MCF 10A (cell line): Measurements from ENCODE around the gene ATF5. TPM values are rescaled to one million over a fixed set of nuclear protein-coding genes. Genes with fewer than 3 reads are reported as not detected.
A peak's percentile ranks its signal among the peaks of the same experiment; 100 is the strongest.

Source experiments
- BruUV-seq: library from RNA; stranded (reverse); fragments of 400-500 nt; replicated peaks from 2 replicates; lab custom pipeline; 2021; lab: Mats Ljungman, UMichigan
- CTCF ChIA-PET: fragments of 300-600 bp; sonication (Branson Sonifier 250); formaldehyde crosslinking; extraction: SDS; loops from one replicate; lab custom pipeline; 2021; ENCODE audit warnings: antibody characterized with exemption, inconsistent platforms; lab: Yijun Ruan, JAX
- POLR2A ChIA-PET: fragments of 300-600, 350-650 bp; sonication (Branson Sonifier 250); formaldehyde crosslinking; extraction: SDS; loops from one replicate; lab custom pipeline; 2020; ENCODE audit warnings: antibody characterized with exemption, inconsistent platforms; lab: Yijun Ruan, JAX
- DNase-seq: peaks from one replicate; pipeline ENCODE4 v3.0.0-alpha.2; 2018; ENCODE audit not compliant: unreplicated experiment
- H3K27ac Mint-ChIP-seq: one replicate; pipeline ENCODE4 v1.8.0; 2022; ENCODE audit warnings: mild to moderate bottlenecking, low read depth, mixed read lengths; ENCODE audit not compliant: unreplicated experiment
- H3K27me3 Mint-ChIP-seq: one replicate; pipeline ENCODE4 v1.8.0; 2022; ENCODE audit warnings: mixed read lengths; ENCODE audit not compliant: insufficient read depth, unreplicated experiment
- H3K36me3 Mint-ChIP-seq: one replicate; pipeline ENCODE4 v1.8.0; 2022; ENCODE audit warnings: mild to moderate bottlenecking, moderate library complexity, mixed read lengths; ENCODE audit not compliant: insufficient read depth, unreplicated experiment
- H3K4me1 Mint-ChIP-seq: one replicate; pipeline ENCODE4 v1.8.0; 2022; ENCODE audit warnings: mixed read lengths; ENCODE audit not compliant: insufficient read depth, unreplicated experiment
- H3K4me3 Mint-ChIP-seq: one replicate; pipeline ENCODE4 v1.8.0; 2022; ENCODE audit warnings: mild to moderate bottlenecking, moderate library complexity, mixed read lengths; ENCODE audit not compliant: unreplicated experiment
- H3K9me3 Mint-ChIP-seq: one replicate; pipeline ENCODE4 v1.8.0; 2022; ENCODE audit warnings: mixed read lengths; ENCODE audit not compliant: unreplicated experiment
- intact Hi-C: fragments of 100-400 bp; cut with micrococcal nuclease; formaldehyde crosslinking; loops from 2 replicates; pipeline ENCODE4 v1.14.1; 2022
- total RNA-seq: library from RNA; stranded (reverse); gene quantifications from 2 replicates; pipeline ENCODE4 v1.2.3, GENCODE V29; 2022
- TF ChIP-seq, protein P1 (sequence below): fragments of 200-600 bp; IDR thresholded peaks from one replicate; pipeline ENCODE4 v1.8.0; 2022; ENCODE audit warnings: antibody characterized with exemption, mild to moderate bottlenecking; ENCODE audit not compliant: unreplicated experiment

The ATF5 gene
- total RNA-seq, 1 experiment from 2014 or later: 23.7 TPM

DNA sequence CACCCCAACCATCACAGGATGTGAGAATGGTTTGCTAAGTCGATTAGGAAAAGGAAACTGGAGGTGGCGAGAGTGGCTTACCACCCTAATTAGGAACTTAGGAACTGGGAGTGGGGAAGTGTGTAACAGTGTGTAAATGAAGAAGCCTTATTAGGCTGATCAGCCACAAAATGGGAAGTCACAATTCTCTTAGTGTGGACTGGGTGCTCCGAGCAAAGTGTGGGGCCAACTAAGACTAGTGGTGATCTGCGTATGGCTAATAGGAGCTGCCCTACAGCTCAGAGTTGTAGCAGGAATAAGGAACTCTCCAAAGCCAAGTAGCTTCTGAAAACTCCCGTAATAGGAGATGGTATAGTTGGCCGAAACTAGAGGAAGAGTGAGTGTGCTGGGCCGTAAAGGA, 24.4 kb downstream of the ATF5 start:
- TF ChIP-seq, protein P1, sequence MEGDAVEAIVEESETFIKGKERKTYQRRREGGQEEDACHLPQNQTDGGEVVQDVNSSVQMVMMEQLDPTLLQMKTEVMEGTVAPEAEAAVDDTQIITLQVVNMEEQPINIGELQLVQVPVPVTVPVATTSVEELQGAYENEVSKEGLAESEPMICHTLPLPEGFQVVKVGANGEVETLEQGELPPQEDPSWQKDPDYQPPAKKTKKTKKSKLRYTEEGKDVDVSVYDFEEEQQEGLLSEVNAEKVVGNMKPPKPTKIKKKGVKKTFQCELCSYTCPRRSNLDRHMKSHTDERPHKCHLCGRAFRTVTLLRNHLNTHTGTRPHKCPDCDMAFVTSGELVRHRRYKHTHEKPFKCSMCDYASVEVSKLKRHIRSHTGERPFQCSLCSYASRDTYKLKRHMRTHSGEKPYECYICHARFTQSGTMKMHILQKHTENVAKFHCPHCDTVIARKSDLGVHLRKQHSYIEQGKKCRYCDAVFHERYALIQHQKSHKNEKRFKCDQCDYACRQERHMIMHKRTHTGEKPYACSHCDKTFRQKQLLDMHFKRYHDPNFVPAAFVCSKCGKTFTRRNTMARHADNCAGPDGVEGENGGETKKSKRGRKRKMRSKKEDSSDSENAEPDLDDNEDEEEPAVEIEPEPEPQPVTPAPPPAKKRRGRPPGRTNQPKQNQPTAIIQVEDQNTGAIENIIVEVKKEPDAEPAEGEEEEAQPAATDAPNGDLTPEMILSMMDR: no peak
- no peaks in the 10 kb centered on the region for H3K36me3 Mint-ChIP-seq
- H3K9me3 Mint-ChIP-seq: no peaks in the 10 kb centered on the region
- ChIA-PET POLR2A (interaction anchor here (0.5 kb wide), 1 partner anchor 817 kb away, joined by 3 read pairs; no protein-coding TSS in a partner anchor), CTCF (interaction anchor here (0.9 to 1.9 kb wide), 4 partner anchors 15 to 183 kb away, joined by 3 to 11 read pairs (median 4); partner anchors contain the start of gene ATF5)
- no peak for DNase-seq
- H3K4me1 Mint-ChIP-seq: peaks cover 7% of the 10 kb centered on the region
- intact Hi-C loops: no loop called here
- peaks cover 20% of the 10 kb centered on the region for H3K27me3 Mint-ChIP-seq
- H3K4me3 Mint-ChIP-seq: no peak overlapping the region
- no peak overlapping the region for H3K27ac Mint-ChIP-seq
- no TSS peak for BruUV-seq

DNA sequence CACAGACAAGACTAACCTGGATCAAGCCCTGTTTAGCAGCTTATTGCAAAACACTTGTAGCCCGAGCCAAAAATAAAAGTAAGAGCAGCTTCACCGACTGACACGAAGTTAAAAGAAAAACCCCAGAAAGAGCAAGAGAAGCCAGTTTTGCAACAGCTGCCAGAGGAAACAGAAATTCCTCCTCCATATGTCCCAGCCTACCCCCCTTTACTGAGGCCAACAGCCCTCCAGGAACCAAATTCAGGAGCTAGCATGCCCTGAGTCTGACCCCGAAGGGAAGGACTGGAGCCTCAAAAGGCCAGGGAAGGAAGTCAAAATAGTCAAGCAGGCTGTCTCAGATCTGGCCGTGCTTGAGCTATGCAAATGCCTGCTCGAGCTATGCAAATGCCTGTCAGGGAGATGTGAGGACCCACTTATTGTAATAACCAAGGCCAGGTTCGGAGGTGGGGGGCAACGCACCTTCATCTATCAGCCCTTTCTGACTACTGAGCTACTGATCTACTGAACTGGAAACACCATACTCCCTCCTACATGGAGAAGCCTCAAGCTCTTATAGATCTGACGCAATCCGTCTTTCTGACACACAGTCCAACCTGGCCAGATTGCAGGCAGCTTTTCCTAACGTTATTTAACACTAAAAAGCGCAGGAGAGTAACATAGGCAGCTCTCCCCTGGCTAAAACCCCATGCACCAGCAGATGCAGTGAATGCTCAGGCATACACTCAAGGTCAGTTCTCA, 25.3 kb downstream of the ATF5 start:
- ChIA-PET POLR2A (no interaction called here), CTCF (interaction anchor here (1.0 to 1.9 kb wide), 4 partner anchors 16 to 182 kb away, joined by 3 to 11 read pairs (median 4); no protein-coding TSS in a partner anchor)
- BruUV-seq: no TSS peak
- H3K36me3 Mint-ChIP-seq: no peaks in the 10 kb centered on the region
- no peaks in the 10 kb centered on the region for H3K9me3 Mint-ChIP-seq
- H3K27ac Mint-ChIP-seq: no peak overlapping the region
- intact Hi-C loops: no loop called here
- H3K27me3 Mint-ChIP-seq: peaks cover 20% of the 10 kb centered on the region
- peak overlapping the region; percentile 24 for H3K4me3 Mint-ChIP-seq
- TF ChIP-seq, protein P1: no peak
- peaks cover 7% of the 10 kb centered on the region for H3K4me1 Mint-ChIP-seq
- peak; percentile 18 for DNase-seq

DNA sequence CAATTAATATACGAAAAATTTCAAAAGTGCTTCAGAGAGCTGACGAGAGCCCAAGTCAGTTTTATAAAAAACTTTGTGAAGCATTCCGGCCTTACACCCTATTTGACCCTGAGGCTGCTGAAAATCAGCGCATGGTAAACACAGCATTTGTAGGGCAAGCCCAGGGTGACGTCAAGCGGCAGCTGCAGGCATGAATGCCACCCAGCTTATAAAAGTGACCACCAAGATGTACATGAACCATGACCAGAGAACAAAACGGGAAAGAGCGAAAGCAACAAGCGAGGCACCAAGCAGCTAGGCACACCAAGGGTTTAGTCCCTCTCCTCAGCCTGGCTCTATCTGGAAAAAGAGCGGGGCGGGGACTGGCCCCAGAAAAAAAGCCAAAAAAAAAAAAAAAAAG, 25.9 kb downstream of the ATF5 start:
- CTCF ChIA-PET: interaction anchor here (0.6 to 1.9 kb wide), 3 partner anchors 17 to 169 kb away, joined by 3 to 11 read pairs (median 3); no protein-coding TSS in a partner anchor
- BruUV-seq: no TSS peak
- intact Hi-C loops: no loop called here
- DNase-seq: no peak
- POLR2A ChIA-PET: no interaction called here
- H3K4me1 Mint-ChIP-seq: peaks cover 7% of the 10 kb centered on the region
- no peak overlapping the region for H3K4me3 Mint-ChIP-seq
- TF ChIP-seq, protein P1: no peak
- H3K36me3 Mint-ChIP-seq: no peaks in the 10 kb centered on the region
- no peaks in the 10 kb centered on the region for H3K9me3 Mint-ChIP-seq
- no peak overlapping the region for H3K27ac Mint-ChIP-seq
- peaks cover 20% of the 10 kb centered on the region for H3K27me3 Mint-ChIP-seq

DNA sequence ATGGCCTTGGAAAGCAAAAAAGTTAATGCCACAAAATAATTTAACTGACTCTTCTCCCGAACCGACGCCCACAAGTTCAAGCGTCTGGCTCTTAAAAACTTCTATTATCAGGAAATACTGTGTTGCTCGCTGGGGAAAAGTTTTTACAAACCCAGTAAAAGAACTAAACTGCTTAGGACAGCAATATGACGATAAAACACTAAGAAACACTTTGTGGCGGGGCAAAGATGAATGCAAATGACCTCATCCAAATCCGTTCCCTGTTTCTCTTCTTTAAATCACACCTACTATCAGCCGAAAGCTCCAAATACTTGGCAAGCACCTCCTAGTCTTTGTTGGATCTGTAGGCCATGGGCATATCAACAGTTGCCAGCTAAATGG, 27.1 kb downstream of the ATF5 start:
- no peak for DNase-seq
- ChIA-PET POLR2A (interaction anchor here (0.9 kb wide), 1 partner anchor 19 kb away, joined by 4 read pairs; no protein-coding TSS in a partner anchor), CTCF (interaction anchor here (0.7 to 1.8 kb wide), 3 partner anchors 14 to 48 kb away, joined by 3 to 5 read pairs (median 5); no protein-coding TSS in a partner anchor)
- TF ChIP-seq, protein P1: no peak
- Mint-ChIP-seq H3K9me3 (no peaks in the 10 kb centered on the region), H3K4me1 (peaks cover 7% of the 10 kb centered on the region), H3K36me3 (no peaks in the 10 kb centered on the region), H3K27ac (no peak overlapping the region), H3K27me3 (peaks cover 20% of the 10 kb centered on the region), H3K4me3 (no peak overlapping the region)
- BruUV-seq: no TSS peak
- intact Hi-C loops: no loop called here
